ENCODE measurements around the gene LRRC45.

LRRC45 gene

GRCh38 chr17:82003411-82004381, 19.4 kb upstream of the LRRC45 start:
- Histone ChIP-seq H3K36me3 (ENCODE audit: control insufficient read depth, low read length) (no peaks in the 10 kb centered on the region), H3K27ac (ENCODE audit: low read depth, low read length) (no peak overlapping the region), H3K4me3 (ENCODE audit: low read length) (no peak overlapping the region), H3F3A (ENCODE audit: control insufficient read depth, insufficient read depth) (no peaks in the 10 kb centered on the region), H3K9me2 (replicated peaks; ENCODE audit: control insufficient read depth, low read length) (no peaks in the 10 kb centered on the region), H4K20me1 (ENCODE audit: control insufficient read depth, insufficient read depth, low read depth, low read length) (no peaks in the 10 kb centered on the region), H3K9me3 (ENCODE audit: control insufficient read depth, insufficient read depth, low read length) (no peaks in the 10 kb centered on the region), H3K79me2 (ENCODE audit: control insufficient read depth, low read length) (no peaks in the 10 kb centered on the region), H3K27me3 (ENCODE audit: control insufficient read depth, low read length) (no peaks in the 10 kb centered on the region), H3K4me1 (ENCODE audit: control insufficient read depth, low read length) (no peaks in the 10 kb centered on the region), H3K4me2 (ENCODE audit: low read length) (no peak overlapping the region)
- TF ChIP-seq CTCF (IDR thresholded peaks at IDR 0.05; ENCODE audit: low read depth, low read length, poor library complexity, severe bottlenecking), result no peak
- TF ChIP-seq EZH2phosphoT487 (IDR thresholded peaks at IDR 0.05; ENCODE audit: borderline replicate concordance, low read length), result no peak

GRCh38 chr17:82004517-82005455, 18.3 kb upstream of the LRRC45 start:
- Histone ChIP-seq H3F3A (ENCODE audit: control insufficient read depth, insufficient read depth) (no peaks in the 10 kb centered on the region), H3K4me2 (ENCODE audit: low read length) (no peak overlapping the region), H3K27ac (ENCODE audit: low read depth, low read length) (no peak overlapping the region), H3K4me3 (ENCODE audit: low read length) (no peak overlapping the region), H3K9me3 (ENCODE audit: control insufficient read depth, insufficient read depth, low read length) (no peaks in the 10 kb centered on the region), H3K36me3 (ENCODE audit: control insufficient read depth, low read length) (no peaks in the 10 kb centered on the region), H3K9me2 (replicated peaks; ENCODE audit: control insufficient read depth, low read length) (no peaks in the 10 kb centered on the region), H3K4me1 (ENCODE audit: control insufficient read depth, low read length) (no peaks in the 10 kb centered on the region), H4K20me1 (ENCODE audit: control insufficient read depth, insufficient read depth, low read depth, low read length) (no peaks in the 10 kb centered on the region), H3K27me3 (ENCODE audit: control insufficient read depth, low read length) (no peaks in the 10 kb centered on the region), H3K79me2 (ENCODE audit: control insufficient read depth, low read length) (no peaks in the 10 kb centered on the region)
- TF ChIP-seq CTCF (IDR thresholded peaks at IDR 0.05; ENCODE audit: low read depth, low read length, poor library complexity, severe bottlenecking) (no peak), EZH2phosphoT487 (IDR thresholded peaks at IDR 0.05; ENCODE audit: borderline replicate concordance, low read length) (no peak)

- no peaks in the 10 kb centered on the region for H4K20me1 ChIP-seq (ENCODE audit: control insufficient read depth, insufficient read depth, low read depth, low read length)
- H3K27ac ChIP-seq (ENCODE audit: low read depth, low read length), result no peak overlapping the region
- no peaks in the 10 kb centered on the region for H3K27me3 ChIP-seq (ENCODE audit: control insufficient read depth, low read length)
- no peaks in the 10 kb centered on the region for H3K9me2 ChIP-seq (replicated peaks; ENCODE audit: control insufficient read depth, low read length)
- TF ChIP-seq EZH2phosphoT487 (IDR thresholded peaks at IDR 0.05; ENCODE audit: borderline replicate concordance, low read length) (no peak), CTCF (IDR thresholded peaks at IDR 0.05; ENCODE audit: low read depth, low read length, poor library complexity, severe bottlenecking) (no peak)
- no peaks in the 10 kb centered on the region for H3K36me3 ChIP-seq (ENCODE audit: control insufficient read depth, low read length)
- H3K9me3 ChIP-seq (ENCODE audit: control insufficient read depth, insufficient read depth, low read length), result no peaks in the 10 kb centered on the region
- no peaks in the 10 kb centered on the region for H3K79me2 ChIP-seq (ENCODE audit: control insufficient read depth, low read length)
- no peaks in the 10 kb centered on the region for H3F3A ChIP-seq (ENCODE audit: control insufficient read depth, insufficient read depth)
- H3K4me2 ChIP-seq (ENCODE audit: low read length), result no peak overlapping the region
- H3K4me1 ChIP-seq (ENCODE audit: control insufficient read depth, low read length), result no peaks in the 10 kb centered on the region
- H3K4me3 ChIP-seq (ENCODE audit: low read length), result no peak overlapping the region
Measured at GRCh38 chr17:82005701-82006348, 17.3 kb upstream of the LRRC45 start.
